Measurements from ENCODE around the gene POMGNT2. TPM values are rescaled to one million over a fixed set of nuclear protein-coding genes. Genes with fewer than 3 reads are reported as not detected.
A peak's percentile ranks its signal among the peaks of the same experiment; 100 is the strongest.

POMGNT2 gene
- total and polyA plus RNA-seq, 2 donors (not counting 1 experiment from before 2014, with no cell fraction given): 7.9 to 12.7 TPM

GRCh38 chr3:43144761-43145490 lies 39.0 kb upstream of the POMGNT2 start:
- no peaks in the 10 kb centered on the region for H3K9me3 ChIP-seq (ENCODE audit: control insufficient read depth, insufficient read depth, low read depth, low read length)
- H3K27ac ChIP-seq (ENCODE audit: insufficient read depth, low read length): no peak overlapping the region
- peaks cover 1% of the 10 kb centered on the region for H4K20me1 ChIP-seq (ENCODE audit: control insufficient read depth, extremely low read depth, insufficient read depth, low read length)
- DNase-seq (ENCODE audit: low read depth in 2 of 2): peak; percentile 55 to 68
- H3K79me2 ChIP-seq (ENCODE audit: control insufficient read depth, insufficient read depth, low read length): no peaks in the 10 kb centered on the region
- no peak overlapping the region for H2AFZ ChIP-seq (ENCODE audit: low read length)
- H3K4me1 ChIP-seq (ENCODE audit: control insufficient read depth, extremely low read depth, insufficient read depth, low read length): no peaks in the 10 kb centered on the region
- no peak overlapping the region for H3K9ac ChIP-seq (ENCODE audit: insufficient read depth, low read length)
- H3K27me3 ChIP-seq (ENCODE audit: control insufficient read depth, insufficient read depth, low read length): peaks cover 2% of the 10 kb centered on the region
- no peak overlapping the region for H3K4me2 ChIP-seq (ENCODE audit: extremely low read depth, insufficient read depth, low read length)
- no peak overlapping the region for H3K4me3 ChIP-seq (replicated peaks in 1 of 4; ENCODE audit: control extremely low read depth in 1 of 4, insufficient read depth in 1 of 4, low read depth in 3 of 4, low read length in 4 of 4)
- no peak for TF ChIP-seq CTCF (conservative IDR thresholded peaks at IDR 0.05 in 1 of 2, IDR thresholded peaks at IDR 0.05 in 1 of 2; ENCODE audit: low read depth in 1 of 2, low read length in 2 of 2)
- no peak for TF ChIP-seq EZH2 (IDR thresholded peaks at IDR 0.05; ENCODE audit: low read length, missing control alignments)
- H3K36me3 ChIP-seq (ENCODE audit: control insufficient read depth, insufficient read depth, low read length): no peaks in the 10 kb centered on the region

GRCh38 chr3:43142472-43142871 lies 36.6 kb upstream of the POMGNT2 start:
- TF ChIP-seq EZH2 (IDR thresholded peaks at IDR 0.05; ENCODE audit: low read length, missing control alignments): no peak
- no peak overlapping the region for H3K9ac ChIP-seq (ENCODE audit: insufficient read depth, low read length)
- no peaks in the 10 kb centered on the region for H3K36me3 ChIP-seq (ENCODE audit: control insufficient read depth, insufficient read depth, low read length)
- no peak for DNase-seq (ENCODE audit: low read depth in 2 of 2)
- no peak overlapping the region for H3K4me3 ChIP-seq (replicated peaks in 1 of 4; ENCODE audit: control extremely low read depth in 1 of 4, insufficient read depth in 1 of 4, low read depth in 3 of 4, low read length in 4 of 4)
- H3K4me2 ChIP-seq (ENCODE audit: extremely low read depth, insufficient read depth, low read length): no peak overlapping the region
- H3K79me2 ChIP-seq (ENCODE audit: control insufficient read depth, insufficient read depth, low read length): no peaks in the 10 kb centered on the region
- no peak overlapping the region for H2AFZ ChIP-seq (ENCODE audit: low read length)
- no peaks in the 10 kb centered on the region for H3K9me3 ChIP-seq (ENCODE audit: control insufficient read depth, insufficient read depth, low read depth, low read length)
- H4K20me1 ChIP-seq (ENCODE audit: control insufficient read depth, extremely low read depth, insufficient read depth, low read length): peaks cover 1% of the 10 kb centered on the region
- no peaks in the 10 kb centered on the region for H3K4me1 ChIP-seq (ENCODE audit: control insufficient read depth, extremely low read depth, insufficient read depth, low read length)
- peaks cover 2% of the 10 kb centered on the region for H3K27me3 ChIP-seq (ENCODE audit: control insufficient read depth, insufficient read depth, low read length)
- H3K27ac ChIP-seq (ENCODE audit: insufficient read depth, low read length): no peak overlapping the region

- DNase-seq (ENCODE audit: low read depth in 2 of 2): no peak
- H3K4me2 ChIP-seq (ENCODE audit: extremely low read depth, insufficient read depth, low read length): no peak overlapping the region
- H3K27ac ChIP-seq (ENCODE audit: insufficient read depth, low read length): no peak overlapping the region
- no peaks in the 10 kb centered on the region for H3K4me1 ChIP-seq (ENCODE audit: control insufficient read depth, extremely low read depth, insufficient read depth, low read length)
- H3K36me3 ChIP-seq (ENCODE audit: control insufficient read depth, insufficient read depth, low read length): no peaks in the 10 kb centered on the region
- no peaks in the 10 kb centered on the region for H3K9me3 ChIP-seq (ENCODE audit: control insufficient read depth, insufficient read depth, low read depth, low read length)
- no peak overlapping the region for H3K4me3 ChIP-seq (replicated peaks in 1 of 4; ENCODE audit: control extremely low read depth in 1 of 4, insufficient read depth in 1 of 4, low read depth in 3 of 4, low read length in 4 of 4)
- H3K27me3 ChIP-seq (ENCODE audit: control insufficient read depth, insufficient read depth, low read length): no peaks in the 10 kb centered on the region
- no peak overlapping the region for H3K9ac ChIP-seq (ENCODE audit: insufficient read depth, low read length)
- H3K79me2 ChIP-seq (ENCODE audit: control insufficient read depth, insufficient read depth, low read length): no peaks in the 10 kb centered on the region
- TF ChIP-seq EZH2 (IDR thresholded peaks at IDR 0.05; ENCODE audit: low read length, missing control alignments) (no peak), CTCF (conservative IDR thresholded peaks at IDR 0.05 in 1 of 2, IDR thresholded peaks at IDR 0.05 in 1 of 2; ENCODE audit: low read depth in 1 of 2, low read length in 2 of 2) (no peak)
- H2AFZ ChIP-seq (ENCODE audit: low read length): no peak overlapping the region
- peaks cover 1% of the 10 kb centered on the region for H4K20me1 ChIP-seq (ENCODE audit: control insufficient read depth, extremely low read depth, insufficient read depth, low read length)
Measured at GRCh38 chr3:43138488-43139231, 32.8 kb upstream of the POMGNT2 start.

Measured in fibroblast of lung (primary cell).